Measurements from ENCODE around the gene PTDSS2. TPM values are rescaled to one million over a fixed set of nuclear protein-coding genes. Genes with fewer than 3 reads are reported as not detected.
A peak's percentile ranks its signal among the peaks of the same experiment; 100 is the strongest.
"Not testable (repeated sequence)": the region's sequence is repeated elsewhere in the genome, so short reads cannot be mapped to it uniquely, and the experiment has no call there.

Gene PTDSS2
- total and polyA plus RNA-seq, 8 donors = 11.3 to 44.7 (median 15.7) TPM

DNA sequence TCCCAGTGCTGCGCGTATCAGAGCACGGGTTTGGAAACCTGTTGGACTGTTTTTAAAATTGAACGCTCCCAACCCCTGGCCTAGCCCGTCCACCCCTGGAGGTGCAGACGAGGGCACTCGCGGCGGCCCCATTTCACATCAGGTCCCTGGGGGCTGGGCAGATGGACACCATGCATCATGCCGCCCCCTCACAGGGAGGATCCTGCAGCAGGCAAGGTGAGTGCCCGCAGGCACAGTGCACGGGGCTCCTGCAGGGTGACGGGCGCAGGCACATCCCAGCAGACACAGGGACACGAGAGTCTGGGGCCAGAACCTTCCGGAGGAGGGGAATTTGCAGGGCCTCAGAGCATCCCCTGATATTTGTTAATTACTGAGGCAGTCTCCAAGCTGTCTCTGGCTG, 15.6 kb upstream of the PTDSS2 start:
- TF ChIP-seq, protein P1, sequence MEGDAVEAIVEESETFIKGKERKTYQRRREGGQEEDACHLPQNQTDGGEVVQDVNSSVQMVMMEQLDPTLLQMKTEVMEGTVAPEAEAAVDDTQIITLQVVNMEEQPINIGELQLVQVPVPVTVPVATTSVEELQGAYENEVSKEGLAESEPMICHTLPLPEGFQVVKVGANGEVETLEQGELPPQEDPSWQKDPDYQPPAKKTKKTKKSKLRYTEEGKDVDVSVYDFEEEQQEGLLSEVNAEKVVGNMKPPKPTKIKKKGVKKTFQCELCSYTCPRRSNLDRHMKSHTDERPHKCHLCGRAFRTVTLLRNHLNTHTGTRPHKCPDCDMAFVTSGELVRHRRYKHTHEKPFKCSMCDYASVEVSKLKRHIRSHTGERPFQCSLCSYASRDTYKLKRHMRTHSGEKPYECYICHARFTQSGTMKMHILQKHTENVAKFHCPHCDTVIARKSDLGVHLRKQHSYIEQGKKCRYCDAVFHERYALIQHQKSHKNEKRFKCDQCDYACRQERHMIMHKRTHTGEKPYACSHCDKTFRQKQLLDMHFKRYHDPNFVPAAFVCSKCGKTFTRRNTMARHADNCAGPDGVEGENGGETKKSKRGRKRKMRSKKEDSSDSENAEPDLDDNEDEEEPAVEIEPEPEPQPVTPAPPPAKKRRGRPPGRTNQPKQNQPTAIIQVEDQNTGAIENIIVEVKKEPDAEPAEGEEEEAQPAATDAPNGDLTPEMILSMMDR (IDR thresholded peaks at IDR 0.05) = no peak
- intact Hi-C loops (cut with DNase I) = no loop called here
- no peaks in the 10 kb centered on the region for H3K27me3 ChIP-seq
- no peaks in the 10 kb centered on the region for H3K9me3 ChIP-seq
- no peak overlapping the region for H3K27ac ChIP-seq
- 90 to 91% methylated on average over 16 of the region's 16 CpGs for WGBS, 2 donors
- FAIRE-seq (no peak), ATAC-seq (no peak), DNase-seq (peak in 1 of 6 donors; percentile 48)
- H3K4me1 ChIP-seq = no peaks in the 10 kb centered on the region
- no peaks in the 10 kb centered on the region for H3K36me3 ChIP-seq
- H3K4me3 ChIP-seq = no peak overlapping the region

DNA sequence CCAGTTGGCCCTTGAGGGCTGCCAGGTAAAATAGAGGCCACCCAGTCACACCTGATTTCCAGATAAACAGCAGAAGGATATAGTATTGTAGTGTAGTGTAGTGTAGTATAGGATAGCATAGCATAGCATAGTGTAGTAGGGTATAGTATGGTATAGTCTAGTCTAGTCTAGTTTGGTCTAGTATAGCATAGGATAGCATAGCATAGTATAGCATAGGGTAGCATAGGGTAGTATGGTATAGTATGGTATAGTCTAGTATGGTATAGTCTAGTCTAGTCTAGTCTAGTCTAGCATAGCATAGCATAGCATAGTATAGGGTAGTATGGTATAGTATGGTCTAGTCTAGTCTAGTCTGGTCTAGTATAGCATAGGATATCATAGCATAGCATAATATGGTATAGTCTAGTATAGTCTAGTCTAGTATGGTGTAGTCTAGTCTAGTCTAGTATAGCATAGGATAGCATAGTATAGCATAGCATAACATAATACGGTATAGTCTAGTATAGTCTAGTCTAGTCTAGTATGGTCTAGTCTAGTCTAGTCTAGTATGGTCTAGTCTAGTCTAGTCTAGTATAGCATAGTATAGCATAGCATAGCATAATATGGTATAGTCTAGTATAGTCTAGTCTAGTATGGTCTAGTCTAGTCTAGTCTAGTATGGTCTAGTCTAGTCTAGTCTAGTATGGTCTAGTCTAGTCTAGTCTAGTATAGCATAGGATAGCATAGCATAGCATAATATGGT, 14.9 kb upstream of the PTDSS2 start:
- H3K27ac ChIP-seq; H3K4me1 ChIP-seq; DNase-seq; H3K27me3 ChIP-seq; H3K9me3 ChIP-seq; H3K36me3 ChIP-seq; intact Hi-C loops (cut with DNase I); H3K4me3 ChIP-seq; ATAC-seq; FAIRE-seq: not testable (repeated sequence)
- 96 to 100% methylated on average over 1 of the region's 1 CpG for WGBS, 2 donors

- FAIRE-seq = no peak
Measured at GRCh38 chr11:437228-437870, 12.7 kb upstream of the PTDSS2 start.

GRCh38 chr11:438101-438844, 11.8 kb upstream of the PTDSS2 start:
- Histone ChIP-seq H3K9me3 (no peaks in the 10 kb centered on the region), H3K27me3 (no peaks in the 10 kb centered on the region), H3K4me1 (peaks cover 0 to 7% (median 0%) of the 10 kb centered on the region in 3 donors), H3K36me3 (no peaks in the 10 kb centered on the region), H3K4me3 (no peak overlapping the region), H3K27ac (no peak overlapping the region)
- ATAC-seq = no peak
- intact Hi-C loops (cut with DNase I) = no loop called here
- TF ChIP-seq, protein P1 (IDR thresholded peaks at IDR 0.05) = no peak
- peak in 1 of 6 donors; percentile 60 for DNase-seq
- no peak for FAIRE-seq
- WGBS, 2 donors = 89 to 92% methylated on average over 19 to 21 of the region's 21 CpGs

More at GRCh38 chr11:437228-437870, 12.7 kb upstream of the PTDSS2 start:
- Histone ChIP-seq H3K9me3 (no peaks in the 10 kb centered on the region), H3K4me3 (no peak overlapping the region), H3K27ac (no peak overlapping the region), H3K4me1 (peaks cover 0 to 7% (median 0%) of the 10 kb centered on the region in 3 donors), H3K36me3 (no peaks in the 10 kb centered on the region), H3K27me3 (no peaks in the 10 kb centered on the region)
- intact Hi-C loops (cut with DNase I) = no loop called here
- TF ChIP-seq, protein P1 (IDR thresholded peaks at IDR 0.05) = no peak
- WGBS, 2 donors = 90 to 93% methylated on average over 16 to 17 of the region's 17 CpGs
- ATAC-seq = no peak
- peak in 1 of 6 donors; percentile 48 for DNase-seq

- Histone ChIP-seq H3K36me3 (no peaks in the 10 kb centered on the region), H3K27ac (no peak overlapping the region), H3K27me3 (no peaks in the 10 kb centered on the region), H3K9me3 (no peaks in the 10 kb centered on the region), H3K4me3 (no peak overlapping the region), H3K4me1 (peaks cover 0 to 7% (median 0%) of the 10 kb centered on the region in 3 donors)
- no peak for FAIRE-seq
- TF ChIP-seq, protein P1 (IDR thresholded peaks at IDR 0.05) = no peak
- intact Hi-C loops (cut with DNase I) = no loop called here
- ATAC-seq = no peak
- DNase-seq = peak in 2 of 6 donors; percentile 50 to 69
- WGBS, 2 donors = 88 to 91% methylated on average over 23 of the region's 23 CpGs
Measured at GRCh38 chr11:439315-440064, 10.6 kb upstream of the PTDSS2 start.
